Measurements from ENCODE around the gene TEX54.
"Not testable (repeated sequence)": the region's sequence is repeated elsewhere in the genome, so short reads cannot be mapped to it uniquely, and the experiment has no call there.

Gene TEX54

GRCh38 chr11:62835336-62835735 lies 2.7 kb upstream of the TEX54 start:
- DNase-seq (ENCODE audit: low read depth in 3 of 3), result no peak

GRCh38 chr11:62831520-62832335 lies 913 bp downstream of the TEX54 start, which contains the start of gene STX5:
TSS of gene STX5 (minus strand) at chr11:62832051. CDS start at chr11:62831243, 808 bp downstream.
- DNase-seq (ENCODE audit: low read depth in 3 of 3), result peak; percentile 99

- no peak for DNase-seq (ENCODE audit: low read depth in 3 of 3)
Observed at GRCh38 chr11:62830904-62831519, 1.6 kb downstream of the TEX54 start.

- not testable (repeated sequence) for DNase-seq (ENCODE audit: low read depth in 3 of 3)
Observed at GRCh38 chr11:62828130-62828529, 4.5 kb downstream of the TEX54 start.

- no peak for DNase-seq (ENCODE audit: low read depth in 3 of 3)
Observed at GRCh38 chr11:62823677-62824076, 9.0 kb downstream of the TEX54 start.

- no peak for DNase-seq (ENCODE audit: low read depth in 3 of 3)
Observed at GRCh38 chr11:62817129-62817528, 15.5 kb downstream of the TEX54 start.

GRCh38 chr11:62816557-62816956 lies 16.1 kb downstream of the TEX54 start:
- no peak for DNase-seq (ENCODE audit: low read depth in 3 of 3)

GRCh38 chr11:62811659-62812058 lies 21.0 kb downstream of the TEX54 start:
- DNase-seq (ENCODE audit: low read depth in 3 of 3), result no peak

- no peak for DNase-seq (ENCODE audit: low read depth in 3 of 3)
Observed at GRCh38 chr11:62810748-62811147, 21.9 kb downstream of the TEX54 start.

GRCh38 chr11:62806611-62807121 lies 26.0 kb downstream of the TEX54 start:
- DNase-seq (ENCODE audit: low read depth in 3 of 3), result no peak

GRCh38 chr11:62805961-62806441 lies 26.6 kb downstream of the TEX54 start:
- DNase-seq (ENCODE audit: low read depth in 3 of 3), result no peak

GRCh38 chr11:62805076-62805892 lies 27.4 kb downstream of the TEX54 start, which contains the start of gene NXF1:
TSS of gene NXF1 (minus strand) at chr11:62805440. CDS start at chr11:62805356, 84 bp downstream.
- DNase-seq (ENCODE audit: low read depth in 3 of 3), result peak; percentile 92 to 95 (median 93)

- no peak for DNase-seq (ENCODE audit: low read depth in 3 of 3)
Observed at GRCh38 chr11:62804310-62805075, 28.1 kb downstream of the TEX54 start.

GRCh38 chr11:62801071-62801470 lies 31.6 kb downstream of the TEX54 start:
- DNase-seq (ENCODE audit: low read depth in 3 of 3), result no peak

- DNase-seq (ENCODE audit: low read depth in 3 of 3), result no peak
Observed at GRCh38 chr11:62799486-62799885, 33.2 kb downstream of the TEX54 start.

- no peak for DNase-seq (ENCODE audit: low read depth in 3 of 3)
Observed at GRCh38 chr11:62796281-62796680, 36.4 kb downstream of the TEX54 start.

GRCh38 chr11:62794201-62794775 lies 38.4 kb downstream of the TEX54 start:
- DNase-seq (ENCODE audit: low read depth in 3 of 3), result no peak

- DNase-seq (ENCODE audit: low read depth in 3 of 3), result no peak
Observed at GRCh38 chr11:62792202-62792575, 40.5 kb downstream of the TEX54 start.

- peak; percentile 78 to 84 (median 78) for DNase-seq (ENCODE audit: low read depth in 3 of 3)
Observed at GRCh38 chr11:62791501-62792201, 41.0 kb downstream of the TEX54 start, which contains the start of gene TMEM223. TSS of gene TMEM223 (minus strand) at chr11:62792006. CDS start at chr11:62791994, 12 bp downstream.

GRCh38 chr11:62789576-62789975 lies 43.1 kb downstream of the TEX54 start:
- DNase-seq (ENCODE audit: low read depth in 3 of 3), result no peak
